Glomerular visceral epithelial cell (primary cell): ENCODE measurements around the gene ADAMTS12.
"Not testable (repeated sequence)": the region's sequence is repeated elsewhere in the genome, so short reads cannot be mapped to it uniquely, and the experiment has no call there.

ENCODE experiments used
- DNase-seq: peaks from one replicate; pipeline ENCODE4 v3.0.0-alpha.2; 2016; ENCODE audit errors: extremely low spot score

ADAMTS12 gene, protein sequence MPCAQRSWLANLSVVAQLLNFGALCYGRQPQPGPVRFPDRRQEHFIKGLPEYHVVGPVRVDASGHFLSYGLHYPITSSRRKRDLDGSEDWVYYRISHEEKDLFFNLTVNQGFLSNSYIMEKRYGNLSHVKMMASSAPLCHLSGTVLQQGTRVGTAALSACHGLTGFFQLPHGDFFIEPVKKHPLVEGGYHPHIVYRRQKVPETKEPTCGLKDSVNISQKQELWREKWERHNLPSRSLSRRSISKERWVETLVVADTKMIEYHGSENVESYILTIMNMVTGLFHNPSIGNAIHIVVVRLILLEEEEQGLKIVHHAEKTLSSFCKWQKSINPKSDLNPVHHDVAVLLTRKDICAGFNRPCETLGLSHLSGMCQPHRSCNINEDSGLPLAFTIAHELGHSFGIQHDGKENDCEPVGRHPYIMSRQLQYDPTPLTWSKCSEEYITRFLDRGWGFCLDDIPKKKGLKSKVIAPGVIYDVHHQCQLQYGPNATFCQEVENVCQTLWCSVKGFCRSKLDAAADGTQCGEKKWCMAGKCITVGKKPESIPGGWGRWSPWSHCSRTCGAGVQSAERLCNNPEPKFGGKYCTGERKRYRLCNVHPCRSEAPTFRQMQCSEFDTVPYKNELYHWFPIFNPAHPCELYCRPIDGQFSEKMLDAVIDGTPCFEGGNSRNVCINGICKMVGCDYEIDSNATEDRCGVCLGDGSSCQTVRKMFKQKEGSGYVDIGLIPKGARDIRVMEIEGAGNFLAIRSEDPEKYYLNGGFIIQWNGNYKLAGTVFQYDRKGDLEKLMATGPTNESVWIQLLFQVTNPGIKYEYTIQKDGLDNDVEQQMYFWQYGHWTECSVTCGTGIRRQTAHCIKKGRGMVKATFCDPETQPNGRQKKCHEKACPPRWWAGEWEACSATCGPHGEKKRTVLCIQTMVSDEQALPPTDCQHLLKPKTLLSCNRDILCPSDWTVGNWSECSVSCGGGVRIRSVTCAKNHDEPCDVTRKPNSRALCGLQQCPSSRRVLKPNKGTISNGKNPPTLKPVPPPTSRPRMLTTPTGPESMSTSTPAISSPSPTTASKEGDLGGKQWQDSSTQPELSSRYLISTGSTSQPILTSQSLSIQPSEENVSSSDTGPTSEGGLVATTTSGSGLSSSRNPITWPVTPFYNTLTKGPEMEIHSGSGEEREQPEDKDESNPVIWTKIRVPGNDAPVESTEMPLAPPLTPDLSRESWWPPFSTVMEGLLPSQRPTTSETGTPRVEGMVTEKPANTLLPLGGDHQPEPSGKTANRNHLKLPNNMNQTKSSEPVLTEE (N-terminal part only)

DNA sequence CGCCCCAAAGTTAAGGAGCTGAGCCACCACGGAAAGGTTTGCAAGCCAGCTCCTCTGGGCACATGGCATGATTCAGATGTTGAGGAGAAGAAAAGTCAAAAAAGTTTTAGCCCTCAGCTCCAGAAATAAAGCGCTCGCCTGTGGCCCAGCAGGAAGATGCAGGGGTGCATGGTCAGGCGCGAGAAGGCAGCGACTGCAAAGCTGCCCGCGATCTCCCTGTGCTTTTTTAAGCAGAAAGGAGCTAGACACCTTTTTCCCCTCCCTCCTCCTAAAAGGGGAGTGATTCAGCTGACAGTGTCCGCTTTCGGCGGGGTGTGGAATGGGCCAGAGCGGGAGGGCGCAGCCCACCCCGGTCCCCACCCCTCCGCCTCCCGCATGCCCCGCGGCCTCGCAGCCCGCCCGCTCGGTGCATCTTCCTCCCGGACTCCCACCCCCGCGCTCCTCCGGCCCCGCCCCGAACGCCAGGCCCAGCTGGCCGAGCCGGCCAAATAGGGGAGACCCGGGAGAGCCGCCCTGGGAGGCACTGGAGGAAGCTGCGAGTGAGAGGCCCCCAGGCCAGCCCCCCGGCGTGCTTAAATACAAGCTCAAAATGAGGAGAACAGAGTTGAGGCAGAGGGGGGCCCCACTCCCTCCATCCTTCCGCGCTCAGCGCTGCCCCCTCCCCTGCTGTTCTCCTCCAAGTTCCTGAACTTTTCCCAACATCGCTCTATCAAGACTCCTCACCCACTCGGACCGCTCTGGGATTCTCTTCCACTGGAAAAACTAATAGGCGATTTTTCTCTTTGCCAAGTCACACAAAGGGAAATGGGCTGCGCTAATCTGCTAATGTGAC, at the start of gene ADAMTS12:
Gene ADAMTS12, minus strand, starts transcription at position 203 of the 832 bp plus-strand sequence. Its CDS starts 134 bp downstream, at position 69.
- peak; percentile 84 for DNase-seq

DNA sequence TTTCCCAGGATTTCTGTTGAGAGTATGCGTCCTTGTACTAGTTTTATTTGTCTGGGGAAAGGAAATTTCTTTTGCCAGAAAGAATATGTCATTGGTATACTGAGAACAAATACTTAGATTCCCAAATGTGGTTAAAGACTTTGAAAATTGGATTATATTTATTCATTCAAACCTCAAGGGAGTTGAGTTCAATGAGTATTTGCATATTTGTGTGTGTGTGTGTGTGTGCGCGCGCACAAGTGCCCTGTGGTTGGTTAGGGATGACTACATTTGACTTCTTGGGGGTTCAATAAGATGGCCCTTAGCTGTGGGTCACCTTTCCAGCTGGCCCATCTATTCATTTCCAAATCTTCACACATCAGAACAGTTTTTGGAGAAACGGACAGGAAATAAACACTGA, 49.3 kb upstream of the ADAMTS12 start:
- no peak for DNase-seq

DNA sequence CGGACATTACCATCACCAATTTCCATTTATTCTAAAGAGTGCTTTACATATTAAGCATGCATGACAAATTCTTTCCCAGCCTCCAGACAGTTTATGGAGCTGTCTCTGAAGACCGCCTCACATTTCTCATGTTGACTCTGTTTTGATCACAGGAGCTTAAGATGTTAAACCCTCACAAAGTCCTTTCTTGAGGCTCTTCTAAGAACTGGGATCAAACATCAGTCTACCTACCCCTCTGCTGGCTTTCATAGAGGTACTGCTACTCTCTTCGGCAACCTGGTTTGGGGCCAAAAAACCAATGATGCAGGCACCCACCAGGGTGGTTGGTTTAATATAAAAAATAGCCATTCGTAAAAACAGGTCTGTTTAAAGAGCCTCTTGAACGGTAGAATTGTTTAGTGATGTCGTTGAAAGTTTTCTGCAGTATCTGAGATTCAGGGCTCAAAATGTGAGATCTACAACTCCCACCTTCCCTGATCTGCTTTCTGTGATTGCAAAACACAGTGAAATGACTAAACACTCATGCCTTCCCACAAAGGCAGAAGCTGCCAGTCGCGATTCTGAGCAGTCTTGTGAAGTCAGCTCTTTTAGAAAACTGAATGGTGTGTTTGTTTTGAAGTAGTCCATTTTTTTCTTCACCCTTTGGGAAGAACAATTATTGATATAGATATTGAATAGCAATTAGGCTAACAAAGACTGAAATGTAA, 47.9 kb upstream of the ADAMTS12 start:
- peak; percentile 5 for DNase-seq

DNA sequence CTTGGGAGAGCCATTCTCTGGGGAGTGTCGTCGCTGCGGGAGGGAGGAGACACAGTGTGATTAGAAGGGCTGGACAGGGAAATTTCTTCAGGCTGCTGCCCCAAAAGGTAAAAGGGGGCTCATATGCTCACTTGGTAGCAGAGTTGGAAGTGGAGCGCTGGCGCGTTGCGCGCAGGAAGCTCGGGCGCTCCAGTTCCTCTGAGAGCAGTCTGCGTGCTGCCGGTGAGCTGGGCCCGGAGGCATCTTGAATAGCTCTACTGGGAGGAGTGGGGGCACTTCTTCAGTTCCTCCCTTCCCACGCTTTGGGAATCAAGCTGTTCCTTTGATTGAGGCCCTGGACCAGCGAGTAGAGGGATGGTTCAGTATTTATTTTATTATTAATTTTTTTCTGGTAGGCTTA, 47.1 kb upstream of the ADAMTS12 start:
- DNase-seq: no peak

DNA sequence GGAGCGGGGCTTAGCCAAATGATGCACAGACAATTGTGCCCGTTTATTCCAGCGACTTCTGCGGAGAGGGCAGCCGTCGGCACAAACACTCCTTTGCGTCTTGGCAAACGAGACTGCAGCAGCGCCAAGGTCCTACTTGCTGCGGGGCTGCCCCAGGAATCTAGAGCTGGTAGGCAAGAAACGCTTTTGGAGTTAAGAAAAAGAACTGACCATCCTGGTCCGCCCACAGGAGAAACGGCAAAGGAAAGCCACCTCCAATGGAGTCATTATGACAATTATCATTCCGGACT, 46.7 kb upstream of the ADAMTS12 start:
- DNase-seq: no peak

DNA sequence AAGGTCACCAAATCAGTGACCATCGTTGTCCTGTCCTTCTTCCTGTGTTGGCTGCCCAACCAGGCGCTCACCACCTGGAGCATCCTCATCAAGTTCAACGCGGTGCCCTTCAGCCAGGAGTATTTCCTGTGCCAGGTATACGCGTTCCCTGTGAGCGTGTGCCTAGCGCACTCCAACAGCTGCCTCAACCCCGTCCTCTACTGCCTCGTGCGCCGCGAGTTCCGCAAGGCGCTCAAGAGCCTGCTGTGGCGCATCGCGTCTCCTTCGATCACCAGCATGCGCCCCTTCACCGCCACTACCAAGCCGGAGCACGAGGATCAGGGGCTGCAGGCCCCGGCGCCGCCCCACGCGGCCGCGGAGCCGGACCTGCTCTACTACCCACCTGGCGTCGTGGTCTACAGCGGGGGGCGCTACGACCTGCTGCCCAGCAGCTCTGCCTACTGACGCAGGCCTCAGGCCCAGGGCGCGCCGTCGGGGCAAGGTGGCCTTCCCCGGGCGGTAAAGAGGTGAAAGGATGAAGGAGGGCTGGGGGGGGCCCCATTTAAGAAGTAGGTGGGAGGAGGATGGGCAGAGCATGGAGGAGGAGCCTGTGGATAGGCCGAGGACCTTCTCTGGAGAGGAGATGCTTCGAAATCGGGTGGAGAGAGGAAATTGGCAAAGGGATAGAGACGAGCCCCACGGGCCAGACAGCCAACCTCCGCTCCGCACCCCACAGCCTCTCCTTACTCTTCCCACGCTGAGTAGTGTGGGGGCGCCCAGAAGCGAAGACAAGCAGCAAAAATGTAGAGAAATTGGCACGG, 46.1 kb upstream of the ADAMTS12 start:
- no peak for DNase-seq

DNA sequence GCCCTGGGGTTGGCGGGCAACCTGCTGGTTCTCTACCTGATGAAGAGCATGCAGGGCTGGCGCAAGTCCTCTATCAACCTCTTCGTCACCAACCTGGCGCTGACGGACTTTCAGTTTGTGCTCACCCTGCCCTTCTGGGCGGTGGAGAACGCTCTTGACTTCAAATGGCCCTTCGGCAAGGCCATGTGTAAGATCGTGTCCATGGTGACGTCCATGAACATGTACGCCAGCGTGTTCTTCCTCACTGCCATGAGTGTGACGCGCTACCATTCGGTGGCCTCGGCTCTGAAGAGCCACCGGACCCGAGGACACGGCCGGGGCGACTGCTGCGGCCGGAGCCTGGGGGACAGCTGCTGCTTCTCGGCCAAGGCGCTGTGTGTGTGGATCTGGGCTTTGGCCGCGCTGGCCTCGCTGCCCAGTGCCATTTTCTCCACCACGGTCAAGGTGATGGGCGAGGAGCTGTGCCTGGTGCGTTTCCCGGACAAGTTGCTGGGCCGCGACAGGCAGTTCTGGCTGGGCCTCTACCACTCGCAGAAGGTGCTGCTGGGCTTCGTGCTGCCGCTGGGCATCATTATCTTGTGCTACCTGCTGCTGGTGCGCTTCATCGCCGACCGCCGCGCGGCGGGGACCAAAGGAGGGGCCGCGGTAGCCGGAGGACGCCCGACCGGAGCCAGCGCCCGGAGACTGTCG, 45.4 kb upstream of the ADAMTS12 start:
- DNase-seq: no peak

DNA sequence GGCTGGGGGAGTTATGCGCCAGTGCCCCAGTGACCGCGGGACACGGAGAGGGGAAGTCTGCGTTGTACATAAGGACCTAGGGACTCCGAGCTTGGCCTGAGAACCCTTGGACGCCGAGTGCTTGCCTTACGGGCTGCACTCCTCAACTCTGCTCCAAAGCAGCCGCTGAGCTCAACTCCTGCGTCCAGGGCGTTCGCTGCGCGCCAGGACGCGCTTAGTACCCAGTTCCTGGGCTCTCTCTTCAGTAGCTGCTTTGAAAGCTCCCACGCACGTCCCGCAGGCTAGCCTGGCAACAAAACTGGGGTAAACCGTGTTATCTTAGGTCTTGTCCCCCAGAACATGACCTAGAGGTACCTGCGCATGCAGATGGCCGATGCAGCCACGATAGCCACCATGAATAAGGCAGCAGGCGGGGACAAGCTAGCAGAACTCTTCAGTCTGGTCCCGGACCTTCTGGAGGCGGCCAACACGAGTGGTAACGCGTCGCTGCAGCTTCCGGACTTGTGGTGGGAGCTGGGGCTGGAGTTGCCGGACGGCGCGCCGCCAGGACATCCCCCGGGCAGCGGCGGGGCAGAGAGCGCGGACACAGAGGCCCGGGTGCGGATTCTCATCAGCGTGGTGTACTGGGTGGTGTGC, 44.7 kb upstream of the ADAMTS12 start, which contains the start of gene RXFP3:
Gene RXFP3, plus strand, starts transcription at position 6 of the 636 bp plus-strand sequence. Its CDS starts 355 bp downstream, at position 361.
- DNase-seq: peak; percentile 46

DNA sequence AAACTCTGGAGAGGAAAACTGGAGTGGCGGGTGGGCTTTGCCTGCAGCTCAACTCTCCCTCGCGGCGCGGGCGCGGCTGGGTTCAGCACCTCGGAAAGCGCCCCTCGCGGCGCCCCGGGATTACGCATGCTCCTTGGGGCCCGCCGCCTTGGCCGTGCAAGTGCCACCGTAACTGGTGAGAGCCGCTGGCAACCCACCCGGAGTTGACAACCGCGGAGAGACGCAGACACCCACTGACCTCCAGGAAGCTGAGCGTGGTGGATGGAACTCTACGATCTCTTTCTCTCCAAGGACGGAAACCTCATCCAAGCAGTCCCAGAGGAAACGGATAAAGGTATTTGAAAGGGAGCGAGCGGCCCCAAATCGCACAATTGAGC, 44.2 kb upstream of the ADAMTS12 start:
- peak; percentile 69 for DNase-seq

DNA sequence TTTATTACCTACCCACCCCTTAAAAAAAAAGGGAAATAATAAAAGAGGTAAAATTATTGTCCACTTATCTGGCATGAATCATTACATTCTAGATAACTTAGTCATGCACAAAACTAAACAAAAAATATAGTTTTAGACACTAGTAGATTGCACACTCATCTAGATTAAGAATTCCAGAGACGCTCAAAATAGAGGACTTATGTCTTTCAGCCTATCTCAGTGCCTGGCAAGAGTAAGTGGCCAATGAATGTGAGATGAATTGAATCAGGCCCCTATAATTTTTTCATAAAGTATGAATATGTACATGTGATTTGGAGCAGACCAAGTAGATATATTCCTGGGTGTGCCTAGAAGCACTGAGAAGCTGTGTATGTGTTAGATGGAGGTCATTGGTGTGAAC, 42.4 kb upstream of the ADAMTS12 start:
- DNase-seq: peak; percentile 11

DNA sequence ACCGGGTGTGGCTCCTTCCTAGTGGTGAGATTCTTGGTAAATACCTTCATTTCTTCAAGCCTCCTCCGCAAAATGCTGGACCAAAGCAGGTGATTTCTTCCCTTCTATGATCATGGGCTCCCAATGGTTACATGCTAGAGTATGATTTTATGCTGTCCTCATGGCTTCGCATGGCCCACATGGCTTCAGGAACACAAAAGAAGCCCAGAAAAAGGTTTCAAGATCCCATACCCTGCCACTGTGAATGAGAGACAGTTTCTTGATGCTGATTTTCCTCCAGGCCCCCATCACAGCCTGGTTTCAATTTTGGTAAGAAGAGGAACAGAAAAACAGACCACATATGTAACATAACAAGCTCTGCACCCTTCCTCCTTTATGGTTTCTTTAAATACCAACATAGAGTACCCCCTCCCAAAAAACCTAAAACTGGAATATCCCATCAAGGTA, 42.0 kb upstream of the ADAMTS12 start:
- no peak for DNase-seq

DNA sequence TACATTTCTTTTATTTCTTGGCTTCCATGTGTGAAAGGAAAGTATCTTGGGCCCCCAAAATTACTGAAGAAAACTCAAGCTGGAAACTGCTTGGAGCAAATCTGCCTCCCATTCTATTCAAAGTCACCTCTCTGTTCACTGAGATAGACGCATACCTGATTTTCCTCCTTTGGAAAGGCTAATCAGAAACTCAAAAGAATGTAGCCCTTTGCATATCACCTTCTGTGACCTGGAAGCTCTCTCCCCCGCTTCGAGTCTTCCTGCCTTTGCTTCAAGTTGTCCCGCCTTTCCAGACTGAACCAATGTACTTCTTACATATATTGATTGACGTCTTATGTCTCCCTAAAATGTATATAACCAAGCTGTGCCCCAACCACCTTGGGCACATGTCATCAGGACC, 39.3 kb upstream of the ADAMTS12 start:
- DNase-seq: no peak

DNA sequence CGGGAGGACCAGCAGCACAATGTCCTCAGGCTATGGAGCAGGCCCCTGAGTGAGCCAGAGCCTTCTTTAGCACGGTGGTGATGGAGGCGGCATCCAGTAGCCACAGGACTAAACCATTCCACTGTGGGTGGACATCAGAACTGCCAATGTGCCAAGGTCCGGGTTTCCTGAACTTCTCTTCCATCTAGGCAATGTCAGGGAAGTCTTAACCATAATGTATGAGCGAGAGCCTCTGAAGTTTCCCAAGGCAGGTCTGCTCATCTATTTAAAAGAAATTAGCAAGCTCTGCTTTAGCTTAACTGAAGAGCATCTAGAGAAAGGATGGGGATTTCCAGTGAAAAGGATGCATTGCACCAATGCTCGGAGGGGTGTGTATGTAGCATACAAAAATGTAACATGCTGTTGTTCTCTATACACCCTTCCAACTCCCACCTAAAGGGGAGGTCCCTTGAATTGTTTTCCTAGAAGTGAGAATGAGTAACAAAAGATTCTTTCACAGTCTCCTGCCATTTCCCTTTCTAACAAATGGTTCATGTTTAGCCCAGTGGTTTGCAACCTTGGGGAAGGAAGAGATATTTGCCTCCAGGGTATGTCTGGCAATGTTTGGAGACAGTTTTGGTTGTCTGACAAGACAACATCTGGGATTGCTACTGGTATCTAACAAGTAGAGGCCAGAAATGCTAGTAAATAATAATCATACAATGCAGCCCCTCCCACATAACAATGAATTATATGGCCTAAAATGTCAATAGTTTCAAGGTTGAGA, 38.3 kb upstream of the ADAMTS12 start:
- no peak for DNase-seq

DNA sequence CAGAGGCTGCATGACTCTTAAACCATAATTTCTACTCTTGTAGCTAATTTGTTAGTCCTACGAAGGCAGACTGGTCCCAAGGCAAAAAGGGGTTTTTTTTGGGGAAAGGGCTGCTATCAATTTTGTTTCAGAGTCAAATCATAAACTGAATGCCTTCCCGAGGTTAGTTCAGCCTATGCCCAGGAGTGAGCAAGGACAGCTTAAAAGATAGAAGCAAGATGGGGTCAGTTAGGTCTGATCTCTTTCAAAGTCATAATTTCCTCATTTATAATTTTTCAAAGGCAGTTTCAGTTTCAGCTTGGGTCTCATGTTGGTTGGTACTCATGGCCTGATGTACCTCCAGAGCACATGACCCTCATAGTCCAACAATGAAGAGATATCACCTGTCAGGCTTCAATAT, 36.5 kb upstream of the ADAMTS12 start:
- no peak for DNase-seq

DNA sequence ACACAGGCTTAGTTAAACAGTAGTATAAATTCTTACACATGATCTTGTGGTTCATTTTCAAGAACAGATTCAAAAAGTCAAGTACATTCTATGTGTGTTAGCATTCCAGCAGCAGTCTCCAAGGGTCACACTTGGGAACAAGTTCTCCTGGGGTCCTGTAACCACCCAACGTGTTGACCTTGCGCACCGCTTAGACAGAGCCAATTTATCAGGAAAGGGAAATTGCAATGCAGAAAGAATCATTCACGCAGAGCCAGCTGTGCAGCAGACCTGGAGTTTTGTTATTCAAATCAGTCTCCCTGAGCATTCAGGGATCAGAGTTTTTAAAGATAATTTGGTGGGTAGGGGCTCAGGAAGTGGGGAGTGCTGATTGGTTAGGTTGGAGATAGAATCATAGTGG, 35.9 kb upstream of the ADAMTS12 start:
- no peak for DNase-seq

DNA sequence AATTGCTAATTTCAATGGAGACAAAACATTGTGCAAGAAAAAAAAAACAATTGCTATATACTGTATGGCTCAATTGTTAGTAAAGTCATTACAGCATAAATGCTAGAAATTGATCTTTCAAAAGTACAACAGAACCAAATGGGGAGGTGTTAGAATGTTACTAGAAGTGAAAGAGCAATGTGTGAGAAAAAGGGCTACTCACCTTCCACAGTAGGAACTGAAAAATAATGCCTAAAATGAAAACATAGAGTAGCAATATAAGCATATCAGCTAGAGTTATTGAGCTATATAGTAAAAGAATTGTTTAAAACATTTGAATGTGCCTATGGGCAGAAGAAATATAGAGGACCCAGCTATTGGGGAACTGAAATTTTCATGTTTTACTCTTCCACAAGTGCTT, 33.5 kb upstream of the ADAMTS12 start:
- no peak for DNase-seq

DNA sequence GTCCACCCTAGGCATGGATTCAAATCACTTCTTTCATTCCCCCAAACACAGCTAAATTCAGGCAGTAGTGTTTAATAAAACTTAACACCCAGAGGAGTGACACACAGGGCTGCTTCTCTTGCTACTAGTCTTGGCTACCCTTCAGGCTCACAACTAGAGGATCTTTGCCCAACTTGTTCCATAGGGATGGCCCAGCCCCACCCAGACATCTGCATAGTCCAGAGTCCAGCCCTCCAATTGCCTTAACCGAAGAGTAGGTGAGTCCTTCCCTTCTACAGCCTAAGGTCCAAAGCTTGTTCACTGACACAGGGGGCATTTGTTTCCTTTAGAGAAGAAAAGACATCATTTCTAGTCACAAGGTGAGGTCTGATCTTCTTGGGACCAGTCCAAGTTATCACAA, 29.2 kb upstream of the ADAMTS12 start:
- no peak for DNase-seq

DNA sequence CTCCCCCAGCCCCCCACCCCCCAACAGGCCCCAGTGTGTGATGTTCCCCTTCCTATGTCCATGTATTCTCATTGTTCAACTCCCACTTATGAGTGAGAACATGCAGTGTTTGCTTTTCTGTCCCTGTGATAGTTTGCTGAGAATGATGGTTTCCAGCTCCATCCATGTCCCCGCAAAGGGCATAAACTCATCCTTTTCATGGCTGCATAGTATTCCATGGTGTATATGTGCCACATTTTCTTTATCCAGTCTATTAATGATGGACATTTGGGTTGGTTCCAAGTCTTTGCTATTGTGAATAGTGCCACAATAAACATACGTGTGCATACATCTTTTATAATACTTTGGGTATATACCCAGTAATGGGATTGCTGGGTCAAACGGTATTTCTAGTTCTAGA, 23.1 kb upstream of the ADAMTS12 start:
- DNase-seq: not testable (repeated sequence)
